Left lobe of liver (tissue), 2 donors: ENCODE data around the gene CROCC2. TPM values are rescaled to one million over a fixed set of nuclear protein-coding genes. Genes with fewer than 3 reads are reported as not detected.
A peak's percentile ranks its signal among the peaks of the same experiment; 100 is the strongest.
"Not testable (repeated sequence)": the region's sequence is repeated elsewhere in the genome, so short reads cannot be mapped to it uniquely, and the experiment has no call there.

ENCODE experiments used
- ATAC-seq: fragments of 200-7000 bp; cut with Tn5 transposase; one replicate; pipeline ENCODE4 v1.9.1; 2020; ENCODE audit warnings: mild to moderate bottlenecking, moderate library complexity
- DNase-seq: peaks from one replicate; pipeline ENCODE4 v3.0.0-alpha.2; 2020; ENCODE audit warnings: low spot score
- total RNA-seq: library from RNA; stranded (reverse); gene quantifications from one replicate; pipeline ENCODE4 v1.2.1, GENCODE V29; 2021
- donor health status: DM: no; HTN: no; CAD: no; lungs with moderate emphysema.
- donor health status: DM: no; HTN: yes; CAD: no.

The CROCC2 gene
- total RNA-seq, 1 donor from 2014 or later, result 0.05 TPM

DNA sequence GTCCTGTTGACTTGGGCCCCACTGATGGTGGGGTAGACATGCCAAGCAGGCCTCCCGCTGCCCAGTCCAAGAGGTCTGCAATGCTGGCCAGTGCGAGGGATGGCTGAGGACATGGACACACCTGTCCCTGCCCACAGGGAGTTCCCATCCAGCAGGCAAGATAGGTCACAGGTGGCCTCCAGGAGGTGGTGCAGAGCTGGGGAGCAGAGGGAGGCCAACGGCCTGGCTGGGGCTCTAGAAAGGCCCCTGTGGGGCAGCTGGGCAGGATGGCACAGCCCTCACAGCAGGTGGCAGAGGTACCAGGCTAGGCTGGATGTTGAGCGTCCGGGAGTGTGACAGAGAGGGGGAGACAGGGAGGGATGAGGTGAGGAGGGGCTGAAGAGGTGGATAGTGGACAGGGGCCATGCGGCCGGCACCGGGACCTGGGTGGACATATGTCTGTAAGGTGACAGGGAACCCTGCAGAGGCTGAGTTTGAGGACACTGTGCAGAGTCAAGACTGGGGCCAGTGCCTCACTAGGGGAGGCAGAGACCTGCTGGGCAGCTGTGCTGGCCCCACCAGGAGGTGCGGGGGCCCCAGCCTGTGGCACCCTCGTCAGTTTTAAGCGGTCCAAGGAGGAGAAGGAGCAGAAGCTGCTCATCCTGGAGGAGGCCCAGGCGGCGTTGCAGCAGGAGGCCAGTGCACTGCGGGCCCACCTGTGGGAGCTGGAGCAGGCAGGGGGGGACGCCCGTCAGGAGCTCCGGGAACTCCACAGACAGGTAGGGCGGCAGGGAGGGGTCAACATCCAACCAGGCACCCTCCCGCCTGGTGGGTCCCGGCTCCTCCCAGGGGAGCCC, 58.0 kb downstream of the CROCC2 start:
- peak; percentile 45 for DNase-seq
- no peak for ATAC-seq

DNA sequence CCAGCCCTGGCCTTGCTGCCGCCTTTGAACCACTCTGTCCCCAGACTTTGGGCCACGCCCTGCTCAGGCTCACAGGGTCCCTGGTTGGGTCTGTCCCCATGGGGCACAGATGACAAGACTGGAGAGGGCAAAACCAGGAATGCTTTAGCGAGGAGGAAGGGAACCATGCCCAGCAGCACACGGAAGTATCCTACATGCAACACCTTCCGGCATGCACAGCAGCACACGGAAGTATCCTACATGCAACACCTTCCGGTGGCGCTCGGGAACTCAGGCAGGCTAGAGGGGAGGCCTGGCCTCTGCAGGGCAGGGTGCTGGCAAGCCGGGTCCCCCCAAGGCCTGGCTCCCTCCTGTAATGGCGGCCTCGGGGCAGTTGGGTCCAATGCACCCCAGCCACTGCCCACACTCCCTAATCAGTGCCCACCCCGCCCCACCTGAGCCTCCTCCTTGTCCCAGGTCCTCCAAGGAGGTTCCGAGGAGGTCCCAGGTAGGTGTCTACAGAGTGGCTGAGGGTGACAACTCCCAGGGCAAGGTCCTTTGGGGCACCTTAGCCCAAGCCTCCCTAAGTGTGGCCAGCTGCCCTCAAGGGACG, 58.7 kb downstream of the CROCC2 start:
- DNase-seq, result peak; percentile 43
- no peak for ATAC-seq

DNA sequence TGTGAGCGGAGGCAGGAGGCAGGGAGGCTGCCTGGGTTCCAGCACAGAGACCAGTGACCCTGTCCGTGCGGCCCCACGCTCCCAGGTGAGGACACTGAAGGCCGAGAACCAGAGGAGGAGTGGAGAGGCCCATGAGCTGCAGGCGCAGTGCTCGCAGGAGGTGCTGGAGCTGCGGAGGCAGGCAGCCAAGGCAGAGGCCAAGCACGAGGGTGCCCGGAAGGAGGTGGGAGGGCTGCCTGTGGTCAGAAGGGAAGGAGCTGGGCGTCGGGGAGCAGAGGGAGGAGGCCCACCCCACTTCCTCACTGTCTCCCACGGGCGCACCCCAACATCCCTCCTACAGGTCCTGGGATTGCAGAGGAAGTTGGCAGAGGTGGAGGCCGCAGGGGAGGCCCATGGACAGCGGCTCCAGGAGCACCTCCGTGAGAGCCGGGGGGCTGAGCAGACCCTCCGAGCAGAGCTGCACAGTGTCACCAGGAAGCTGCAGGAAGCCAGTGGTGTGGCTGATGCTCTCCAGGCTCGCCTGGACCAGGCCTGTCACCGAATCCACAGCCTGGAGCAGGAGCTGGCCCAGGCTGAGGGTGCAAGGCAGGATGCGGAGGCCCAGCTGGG, 59.3 kb downstream of the CROCC2 start:
- ATAC-seq (peak; percentile 19), DNase-seq (peak; percentile 55)

DNA sequence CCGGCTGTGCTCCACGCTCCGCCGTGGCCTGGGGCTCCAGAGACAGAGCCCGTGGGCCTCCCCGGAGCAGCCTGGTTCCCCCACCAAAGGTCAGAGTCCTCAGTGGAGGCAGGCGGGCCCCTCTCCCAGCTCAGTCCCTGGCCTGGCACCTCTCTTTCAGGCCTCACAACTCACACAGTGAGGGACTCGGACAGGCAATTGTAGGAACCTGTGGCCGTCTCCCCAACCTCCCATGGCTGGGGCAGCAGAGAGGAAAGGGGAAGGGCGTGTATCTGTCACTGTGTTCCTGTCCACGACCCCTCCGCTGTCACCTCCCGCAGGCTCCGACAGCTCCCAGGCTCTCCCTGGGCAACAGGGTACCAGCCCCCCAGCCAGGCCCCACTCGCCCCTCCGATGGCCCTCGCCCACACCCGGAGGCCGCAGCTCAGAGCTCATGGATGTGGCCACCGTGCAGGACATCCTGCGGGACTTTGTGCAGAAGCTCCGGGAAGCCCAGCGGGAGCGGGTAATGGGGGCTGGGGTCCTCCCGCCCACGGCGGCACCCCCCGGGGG, 59.8 kb downstream of the CROCC2 start:
- peak; percentile 46 for DNase-seq
- ATAC-seq, result no peak

DNA sequence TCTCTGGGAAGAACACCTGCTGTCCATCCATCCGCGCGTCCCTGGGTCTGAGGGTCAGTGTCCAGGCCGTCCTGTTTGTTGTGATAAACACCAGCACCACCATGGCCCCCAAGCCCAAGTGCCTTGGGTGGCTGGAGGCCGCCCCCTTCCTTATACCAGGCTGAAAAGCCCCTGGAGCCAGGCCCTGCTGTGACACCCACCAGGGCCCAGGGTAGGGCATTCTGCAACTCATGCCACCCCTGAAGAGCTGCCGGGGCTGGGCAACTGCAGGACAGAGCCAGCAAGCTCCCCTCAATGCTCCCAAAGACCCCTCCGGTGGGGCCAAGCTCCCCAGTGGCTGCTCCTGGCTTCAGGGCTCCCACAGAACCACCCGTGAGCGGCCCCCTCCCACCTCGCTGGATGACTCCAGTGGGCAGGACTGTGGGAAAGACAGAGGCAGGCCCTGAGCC, 60.3 kb downstream of the CROCC2 start:
- peak; percentile 40 for DNase-seq
- no peak for ATAC-seq

DNA sequence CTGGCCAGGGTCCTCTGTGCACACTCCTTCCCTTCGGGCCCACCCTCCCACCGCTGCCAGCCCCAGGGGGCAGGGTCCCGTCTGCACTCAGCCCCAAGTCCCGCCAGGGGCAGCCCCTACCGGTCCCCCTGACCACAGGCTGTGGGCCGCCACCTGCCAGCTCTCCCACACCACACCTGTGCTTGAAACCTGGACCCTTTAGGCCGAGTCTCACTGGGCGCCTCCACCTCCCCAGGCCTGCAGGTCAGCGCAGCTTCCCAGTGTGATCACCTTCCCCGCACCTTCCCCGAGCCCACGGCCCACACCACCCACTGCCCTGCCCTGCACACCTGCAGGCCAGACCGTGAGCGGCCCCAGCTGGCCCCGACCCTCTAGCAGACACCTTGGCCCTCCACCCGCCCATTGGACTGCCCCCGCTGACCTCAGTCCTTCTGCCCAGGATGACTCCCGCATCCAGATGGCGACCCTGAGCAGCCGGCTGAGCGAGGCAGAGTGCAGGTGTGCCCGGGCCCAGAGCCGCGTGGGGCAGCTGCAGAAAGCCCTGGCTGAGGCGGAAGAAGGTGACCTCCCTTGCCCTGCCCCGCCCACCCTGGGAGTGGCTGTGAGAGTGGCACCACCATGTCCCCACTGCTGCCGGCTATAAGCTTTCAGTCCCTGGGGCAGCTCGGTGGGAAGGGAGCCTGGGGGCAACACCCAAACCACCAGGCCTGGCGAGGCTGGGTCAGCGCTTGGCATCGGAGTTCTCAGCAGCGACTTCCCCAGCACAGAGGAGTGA, 61.0 kb downstream of the CROCC2 start:
- no peak for ATAC-seq
- peak; percentile 47 for DNase-seq

DNA sequence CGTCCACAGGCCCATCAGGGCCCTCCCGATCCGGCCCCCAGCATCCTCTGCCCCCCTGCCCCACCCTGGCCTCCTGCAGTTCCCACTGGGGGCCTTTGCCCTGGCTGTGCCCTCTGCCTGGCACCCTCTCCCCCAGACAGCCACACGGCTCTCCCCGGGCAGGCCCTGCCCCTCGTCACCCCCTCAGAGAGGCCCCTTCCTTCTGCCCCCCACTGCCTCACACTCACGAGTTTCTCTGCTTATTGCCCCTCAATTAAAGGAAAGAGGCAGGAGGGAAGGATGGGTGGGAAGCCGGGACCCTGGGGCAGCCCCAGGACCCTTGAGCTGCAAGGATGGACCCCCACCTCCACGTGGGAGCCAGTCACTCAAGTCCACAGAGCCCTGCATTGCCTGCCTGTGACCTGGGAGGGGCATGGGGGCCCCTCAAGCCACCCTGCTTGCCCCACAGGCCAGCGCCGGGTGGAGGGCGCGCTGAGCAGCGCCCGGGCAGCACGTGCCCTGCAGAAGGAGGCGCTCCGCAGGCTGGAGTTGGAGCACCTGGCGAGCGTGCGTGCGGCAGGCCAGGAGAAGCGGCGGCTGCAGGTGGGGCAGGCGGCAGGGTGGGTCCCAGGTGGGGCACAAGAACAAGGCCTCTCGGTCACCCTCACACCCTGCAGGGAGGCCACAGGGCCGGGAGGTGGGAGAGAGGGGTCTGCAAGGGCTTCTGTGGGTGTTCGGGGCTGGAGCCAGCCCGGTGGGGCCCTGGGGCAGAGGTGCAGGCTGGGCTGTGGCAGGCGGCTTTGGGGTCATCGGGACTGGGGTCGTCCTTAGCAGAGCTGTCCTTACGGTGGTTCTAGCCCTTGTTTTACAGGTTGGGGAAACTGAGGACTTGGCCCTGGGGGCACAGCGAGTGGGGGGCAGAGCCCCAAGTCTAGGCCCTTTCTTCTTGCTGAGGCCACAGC, 61.8 kb downstream of the CROCC2 start:
- DNase-seq (peak; percentile 35), ATAC-seq (no peak)

DNA sequence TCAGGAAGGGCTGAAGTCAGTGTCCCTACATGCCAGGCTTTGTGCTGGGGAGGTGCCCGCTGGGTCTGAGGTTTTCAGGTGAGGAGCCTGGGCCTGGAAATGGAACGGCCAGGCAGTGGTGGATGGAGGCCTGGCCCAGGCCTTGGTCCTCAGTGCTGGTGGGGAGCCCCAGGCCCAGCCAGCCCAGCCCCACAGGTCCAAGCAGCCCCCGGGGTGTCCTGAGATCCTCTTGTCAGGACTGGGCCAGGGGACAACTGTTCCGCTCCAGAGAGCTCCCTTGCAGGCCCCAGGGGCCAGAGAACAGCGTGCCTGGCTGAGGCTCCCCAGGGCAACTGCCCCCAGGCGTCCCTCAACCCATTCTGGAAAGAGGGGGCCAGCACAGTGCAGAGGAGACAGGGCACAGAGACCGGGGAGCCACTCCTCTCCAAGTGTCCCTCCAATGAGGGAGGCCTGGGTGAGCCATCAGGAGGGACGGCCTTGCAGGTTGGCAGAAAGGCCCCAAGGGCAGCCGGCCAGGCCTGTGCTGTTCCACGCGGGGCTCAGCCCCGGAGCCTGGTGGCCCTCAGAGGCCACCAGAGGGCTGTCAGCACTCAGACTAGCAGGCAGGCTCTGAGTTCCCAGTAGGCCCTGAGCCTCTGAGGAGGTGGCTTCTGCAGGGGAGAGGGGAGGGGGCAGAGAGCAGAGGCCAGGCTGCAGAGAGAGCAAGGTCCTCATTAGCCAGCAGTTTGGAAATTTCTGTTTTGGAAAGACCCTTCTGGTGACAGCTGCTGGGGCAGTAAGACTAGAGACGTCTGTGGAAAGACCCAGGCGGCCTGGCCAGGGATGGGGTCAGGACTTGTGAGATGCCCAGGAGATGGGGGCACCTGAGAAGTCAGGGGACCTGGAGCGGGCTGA, 62.8 kb downstream of the CROCC2 start:
- peak; percentile 74 for ATAC-seq
- DNase-seq, result peak; percentile 72

DNA sequence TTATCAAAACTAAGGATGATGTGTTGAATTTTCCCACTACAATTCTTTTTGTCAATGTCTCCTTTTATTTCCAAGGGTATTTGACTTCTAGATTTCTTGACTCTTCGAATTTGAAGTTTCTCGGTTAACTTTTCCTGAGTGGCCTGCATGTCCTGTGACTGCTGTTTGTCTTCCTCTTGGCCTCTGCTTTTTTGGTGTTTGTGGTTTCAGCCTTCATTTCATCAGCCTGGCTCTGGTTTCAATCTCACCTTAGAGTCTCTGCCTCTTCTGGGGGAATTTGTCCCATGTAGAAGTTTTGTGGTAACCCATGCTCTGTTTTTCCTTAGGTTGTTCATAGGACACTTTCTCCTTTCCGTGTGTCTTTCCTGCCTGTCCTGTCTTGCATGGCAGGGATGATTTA, 64.0 kb downstream of the CROCC2 start:
- ATAC-seq (no peak), DNase-seq (no peak)

DNA sequence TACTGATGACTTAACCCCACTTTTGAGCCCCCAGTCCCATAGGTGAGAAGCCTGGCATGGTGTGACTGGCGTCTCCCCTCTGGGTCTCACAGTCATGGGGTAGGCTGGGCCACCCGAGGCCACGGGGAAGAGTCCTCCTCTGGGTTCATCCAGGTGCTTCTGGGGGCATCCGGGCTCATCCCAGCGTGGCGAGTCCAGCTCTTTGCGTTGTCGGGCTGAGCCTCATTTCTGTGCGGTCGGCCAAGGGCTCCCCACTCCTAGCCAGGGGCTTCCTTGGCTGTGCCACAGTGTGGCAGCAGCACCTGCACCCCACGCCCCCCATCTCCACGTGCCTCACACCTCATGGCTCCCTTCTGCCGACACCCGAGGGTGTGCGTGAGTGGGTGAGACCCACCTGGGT, 64.7 kb downstream of the CROCC2 start:
- no peak for DNase-seq
- no peak for ATAC-seq

DNA sequence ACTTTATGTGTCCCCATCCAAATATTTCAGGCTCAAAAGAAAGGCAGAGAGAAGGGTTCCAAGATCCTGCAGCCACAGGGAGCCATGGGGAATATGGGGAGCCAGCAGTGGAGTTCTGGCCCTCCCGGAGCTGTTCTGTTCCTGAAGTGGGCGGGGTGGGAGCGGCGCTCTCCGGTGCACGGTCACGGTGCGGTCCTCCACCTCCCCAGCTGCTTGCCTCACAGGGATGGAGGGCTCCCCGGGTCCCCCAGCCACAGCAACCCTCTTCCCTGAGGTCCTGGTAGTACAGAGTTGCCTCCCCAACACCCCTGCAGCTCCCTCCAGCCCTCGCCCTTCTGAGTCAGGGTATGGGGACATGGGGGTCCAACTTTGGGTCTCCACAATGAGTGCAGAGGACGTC, 66.1 kb downstream of the CROCC2 start:
- no peak for DNase-seq

DNA sequence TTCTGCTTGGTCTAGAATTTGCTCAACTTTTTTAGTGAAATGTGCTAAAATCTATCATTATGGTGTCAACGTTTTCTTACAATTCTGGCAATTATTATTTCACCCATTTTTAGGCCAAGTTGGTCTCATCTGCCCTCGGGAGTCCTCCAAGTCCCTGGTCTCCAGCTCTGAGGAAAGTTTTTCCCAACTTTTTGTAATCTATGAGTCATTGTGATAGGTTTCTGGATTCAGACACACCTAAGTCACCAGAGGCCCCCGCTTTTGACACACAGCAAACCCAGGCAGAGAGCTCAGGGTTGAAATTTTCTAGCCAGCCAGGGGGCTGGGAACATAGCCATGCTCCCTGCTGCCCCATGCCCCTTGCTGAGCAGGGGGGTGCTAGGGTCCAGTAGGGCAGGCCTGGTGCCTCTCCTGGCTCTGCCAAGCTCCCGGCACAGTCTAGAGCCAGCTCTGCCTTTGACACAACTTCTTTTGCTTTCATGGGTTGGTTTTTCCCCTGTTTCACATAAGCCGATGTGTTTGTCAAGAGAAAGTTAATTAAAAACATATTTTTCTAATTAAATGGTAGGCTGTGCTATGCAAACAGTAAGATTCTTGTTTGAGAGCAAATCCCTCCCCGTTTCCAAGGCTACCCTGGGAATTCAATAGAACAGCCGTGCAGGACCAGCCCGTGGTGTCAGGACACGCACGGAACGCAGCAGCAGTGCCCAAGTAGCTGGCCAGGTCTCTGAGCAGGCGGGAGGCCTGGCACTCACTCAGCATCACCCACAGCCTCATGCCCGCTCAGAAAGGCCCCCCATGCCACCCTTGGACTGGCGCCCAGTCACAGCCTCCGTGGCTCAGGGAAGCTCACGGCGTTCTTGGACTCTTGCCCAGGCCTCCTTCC, 66.7 kb downstream of the CROCC2 start:
- DNase-seq (no peak), ATAC-seq (peak; percentile 39)

More for the DNA sequence above, 66.1 kb downstream of the CROCC2 start:
- ATAC-seq, result no peak

DNA sequence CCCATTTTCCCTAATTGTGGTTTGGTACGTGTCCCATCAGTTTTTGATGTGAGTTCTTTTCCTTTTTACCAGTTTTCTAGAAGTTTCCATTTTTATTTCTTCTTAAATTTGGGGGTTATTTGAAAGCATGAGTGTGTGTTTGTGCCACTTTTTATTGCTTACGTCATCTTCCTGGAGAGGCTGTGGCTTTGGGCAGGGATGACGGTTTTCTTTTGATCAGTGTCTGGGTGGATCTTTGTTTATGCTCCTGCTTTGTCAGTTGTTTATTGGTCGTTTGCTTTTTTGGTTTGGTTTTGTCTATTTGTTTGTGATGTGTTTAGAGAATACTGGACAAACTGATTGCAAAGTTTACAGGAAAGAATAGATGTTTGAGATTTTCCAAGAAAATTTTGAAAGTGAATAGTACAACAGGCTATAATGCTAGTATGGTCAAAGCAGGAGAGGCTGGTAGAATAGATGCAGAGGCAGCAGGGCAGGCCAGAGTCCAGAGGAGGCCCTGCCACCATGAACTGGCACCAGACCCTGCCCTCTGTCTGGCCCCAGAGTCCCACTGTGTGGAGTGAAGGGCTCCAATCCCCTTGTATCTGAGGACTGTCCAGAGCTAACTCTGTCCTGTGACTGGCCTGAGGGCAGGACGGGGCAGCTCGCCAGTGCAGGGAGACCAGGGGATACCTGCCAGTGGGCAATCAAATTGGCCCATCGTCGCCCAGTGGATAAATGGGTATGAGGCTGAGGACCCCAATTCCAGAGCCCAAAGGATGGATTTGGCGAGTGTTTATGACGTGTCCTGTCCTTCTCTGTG, 68.8 kb downstream of the CROCC2 start:
- DNase-seq, result no peak
- peak; percentile 57 for ATAC-seq

DNA sequence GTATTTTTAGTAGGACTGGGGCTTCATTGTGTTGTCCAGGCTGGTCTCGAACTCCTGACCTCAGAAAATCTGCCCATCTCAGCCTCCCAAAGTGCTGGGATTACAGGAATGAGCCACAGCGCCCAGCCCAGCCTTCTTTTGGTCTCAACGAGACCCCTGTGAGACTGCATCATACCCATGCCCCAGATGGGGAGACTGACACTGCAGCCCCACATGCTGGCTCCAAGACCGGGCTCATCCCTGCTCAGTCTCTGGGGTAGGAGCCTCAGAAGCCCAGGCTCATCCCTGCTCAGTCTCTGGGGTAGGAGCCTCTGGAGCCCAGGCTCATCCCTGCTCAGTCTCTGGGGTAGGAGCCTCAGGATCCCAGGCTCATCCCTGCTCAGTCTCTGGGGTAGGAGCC, 69.8 kb downstream of the CROCC2 start:
- not testable (repeated sequence) for ATAC-seq, DNase-seq

DNA sequence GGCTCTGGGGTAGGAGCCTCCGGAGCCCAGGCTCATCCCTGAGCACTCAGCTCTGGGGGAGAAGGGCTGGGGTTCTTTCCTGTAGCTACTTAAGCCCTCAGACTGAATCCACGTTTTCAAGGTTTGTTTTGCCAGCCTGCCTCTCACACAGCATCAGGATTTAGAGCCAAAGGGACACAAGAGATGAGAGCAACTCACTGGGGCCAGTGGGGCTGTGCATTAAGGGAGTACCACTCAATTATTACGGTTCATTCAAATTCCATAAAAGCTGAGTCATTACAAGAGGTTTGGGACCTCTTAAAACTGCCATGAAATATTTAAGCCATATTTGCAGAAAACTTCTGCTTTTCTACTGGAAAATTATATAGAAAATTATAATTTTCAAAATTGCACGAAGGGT, 75.1 kb downstream of the CROCC2 start:
- ATAC-seq, result no peak

DNA sequence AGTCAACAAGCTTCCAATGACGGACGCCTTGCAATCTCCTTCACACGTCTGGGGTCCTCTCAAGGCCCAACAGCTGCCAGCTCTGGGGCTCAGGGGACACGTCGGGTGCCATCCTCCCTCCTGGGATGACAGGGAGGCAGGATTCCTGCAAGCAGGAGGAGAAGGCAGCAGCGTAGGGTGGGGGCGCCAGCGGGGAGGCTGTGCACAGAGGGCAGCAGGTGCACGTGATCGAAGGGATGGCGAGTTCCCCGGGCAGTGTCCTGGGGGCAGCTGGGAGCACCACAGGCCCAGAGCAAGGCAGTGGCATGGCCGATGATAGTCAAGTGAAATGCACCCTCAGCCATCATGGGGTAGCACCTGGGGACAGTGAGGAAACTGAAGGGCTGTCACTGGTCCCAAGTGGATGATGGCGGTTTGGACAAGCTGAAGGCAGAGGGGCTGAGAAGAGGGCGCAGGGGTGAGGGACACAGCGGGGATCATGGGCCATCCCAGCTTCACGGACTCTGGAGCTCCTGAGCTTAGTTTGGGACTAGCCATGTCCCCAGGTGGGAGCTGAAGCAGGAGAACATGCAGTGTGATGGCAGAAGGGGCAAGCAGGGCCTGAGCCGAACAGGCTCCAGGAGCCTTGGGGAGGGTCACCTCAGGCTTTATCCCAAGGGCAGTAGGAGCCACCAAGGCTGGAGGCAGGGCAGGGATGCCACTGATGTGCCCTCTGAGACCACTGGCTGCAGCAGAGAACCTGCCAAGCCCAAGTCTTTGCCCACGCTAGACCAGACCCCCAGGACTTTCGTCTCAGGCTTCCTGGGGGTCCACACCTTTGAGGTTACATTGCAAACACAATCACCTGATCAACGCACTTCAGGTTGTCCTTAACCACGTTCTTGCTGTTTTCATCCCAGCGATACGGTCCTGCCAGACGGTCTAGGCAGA, 76.0 kb downstream of the CROCC2 start:
- ATAC-seq (no peak), DNase-seq (no peak)

More for the DNA sequence above, 75.1 kb downstream of the CROCC2 start:
- no peak for DNase-seq
